Measurements from ENCODE around the gene ANKRD13A. TPM values are rescaled to one million over a fixed set of nuclear protein-coding genes. Genes with fewer than 3 reads are reported as not detected.
"Not testable (repeated sequence)": the region's sequence is repeated elsewhere in the genome, so short reads cannot be mapped to it uniquely, and the experiment has no call there.

ANKRD13A gene
- total RNA-seq, 1 donor from 2014 or later = 36.9 TPM

- H3K4me3 ChIP-seq (ENCODE audit: low read depth, low read length) = no peak overlapping the region
- no peaks in the 10 kb centered on the region for H3K36me3 ChIP-seq (ENCODE audit: control insufficient read depth, insufficient read depth, low read length)
- FAIRE-seq = no peak
Observed at GRCh38 chr12:110059651-110060000, 60.4 kb downstream of the ANKRD13A start.

DNA sequence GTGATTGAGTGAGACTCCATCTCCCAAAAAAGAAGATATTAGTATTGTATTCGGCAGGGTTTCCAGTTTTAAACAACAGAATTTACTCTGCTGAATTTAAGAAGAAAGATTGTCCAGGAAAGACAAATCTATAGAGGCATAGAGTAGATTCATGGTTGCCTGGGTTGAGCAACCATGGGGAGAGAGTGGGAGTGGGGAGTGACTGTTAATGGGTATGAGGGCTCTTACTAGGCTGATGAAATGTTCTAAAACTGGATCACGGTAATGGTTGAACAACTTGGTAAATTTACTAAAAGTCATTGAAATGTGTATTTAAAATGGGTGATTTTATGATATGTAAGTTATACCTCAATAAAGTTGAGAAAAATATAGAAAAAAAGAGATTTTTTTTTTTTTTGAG is 63.0 kb downstream of the ANKRD13A start:
- DNase-seq (ENCODE audit: low read depth) (no peak), FAIRE-seq (no peak)
- no peak for TF ChIP-seq CTCF (IDR thresholded peaks at IDR 0.05; ENCODE audit: insufficient read depth, low read length, severe bottlenecking)
- H3K4me3 ChIP-seq (ENCODE audit: low read depth, low read length) = no peak overlapping the region
- no peaks in the 10 kb centered on the region for H3K36me3 ChIP-seq (ENCODE audit: control insufficient read depth, insufficient read depth, low read length)
- no peaks in the 10 kb centered on the region for H3K27me3 ChIP-seq (ENCODE audit: control insufficient read depth, insufficient read depth, low read length)

More at GRCh38 chr12:110059651-110060000, 60.4 kb downstream of the ANKRD13A start:
- DNase-seq (ENCODE audit: low read depth) = no peak
- H3K27me3 ChIP-seq (ENCODE audit: control insufficient read depth, insufficient read depth, low read length) = no peaks in the 10 kb centered on the region
- no peak for TF ChIP-seq CTCF (IDR thresholded peaks at IDR 0.05; ENCODE audit: insufficient read depth, low read length, severe bottlenecking)

DNA sequence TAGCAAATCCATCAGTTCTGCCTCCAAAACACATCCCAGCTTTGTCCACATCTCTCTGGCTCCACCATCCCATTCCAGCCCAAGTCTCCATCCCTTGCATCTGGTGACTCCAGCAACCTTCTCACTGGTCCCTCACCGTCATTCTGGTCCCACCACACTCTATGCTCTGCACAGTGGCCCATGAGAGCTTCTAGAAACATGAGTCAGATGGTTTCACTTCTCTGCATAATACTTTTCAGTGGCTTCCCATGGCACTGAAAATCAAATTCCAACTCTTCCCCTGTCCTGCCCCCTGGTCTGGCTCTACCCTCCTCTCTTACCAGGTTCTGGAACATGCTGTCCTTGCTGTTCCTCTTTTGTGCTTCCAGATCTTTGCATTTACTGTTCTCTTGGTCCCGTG is 66.3 kb downstream of the ANKRD13A start:
- FAIRE-seq (no peak), DNase-seq (ENCODE audit: low read depth) (no peak)
- Histone ChIP-seq H3K4me3 (ENCODE audit: low read depth, low read length) (no peak overlapping the region), H3K36me3 (ENCODE audit: control insufficient read depth, insufficient read depth, low read length) (no peaks in the 10 kb centered on the region), H3K27me3 (ENCODE audit: control insufficient read depth, insufficient read depth, low read length) (no peaks in the 10 kb centered on the region)
- no peak for TF ChIP-seq CTCF (IDR thresholded peaks at IDR 0.05; ENCODE audit: insufficient read depth, low read length, severe bottlenecking)

GRCh38 chr12:110067531-110067930 is 68.3 kb downstream of the ANKRD13A start:
- FAIRE-seq = no peak
- DNase-seq (ENCODE audit: low read depth) = no peak
- Histone ChIP-seq H3K36me3 (ENCODE audit: control insufficient read depth, insufficient read depth, low read length) (no peaks in the 10 kb centered on the region), H3K4me3 (ENCODE audit: low read depth, low read length) (no peak overlapping the region), H3K27me3 (ENCODE audit: control insufficient read depth, insufficient read depth, low read length) (no peaks in the 10 kb centered on the region)
- no peak for TF ChIP-seq CTCF (IDR thresholded peaks at IDR 0.05; ENCODE audit: insufficient read depth, low read length, severe bottlenecking)

- not testable (repeated sequence) for FAIRE-seq
Observed at GRCh38 chr12:110068115-110068514, 68.9 kb downstream of the ANKRD13A start.

GRCh38 chr12:110068654-110069053 is 69.4 kb downstream of the ANKRD13A start:
- Histone ChIP-seq H3K4me3 (ENCODE audit: low read depth, low read length) (no peak overlapping the region), H3K27me3 (ENCODE audit: control insufficient read depth, insufficient read depth, low read length) (peaks cover 2% of the 10 kb centered on the region), H3K36me3 (ENCODE audit: control insufficient read depth, insufficient read depth, low read length) (no peaks in the 10 kb centered on the region)
- FAIRE-seq = no peak
- DNase-seq (ENCODE audit: low read depth) = no peak
- TF ChIP-seq CTCF (IDR thresholded peaks at IDR 0.05; ENCODE audit: insufficient read depth, low read length, severe bottlenecking) = no peak

More at GRCh38 chr12:110068115-110068514, 68.9 kb downstream of the ANKRD13A start:
- not testable (repeated sequence) for DNase-seq (ENCODE audit: low read depth); H3K27me3 ChIP-seq (ENCODE audit: control insufficient read depth, insufficient read depth, low read length); H3K36me3 ChIP-seq (ENCODE audit: control insufficient read depth, insufficient read depth, low read length); H3K4me3 ChIP-seq (ENCODE audit: low read depth, low read length)
